CD4-positive, alpha-beta T cell treated with Interleukin-10 for 1 hour (primary cell): Measurements from ENCODE around the gene PSMD11.
"Not testable (repeated sequence)": the region's sequence is repeated elsewhere in the genome, so short reads cannot be mapped to it uniquely, and the experiment has no call there.

Source experiments
- DNase-seq: peaks from one replicate; pipeline ENCODE4 v3.0.0-alpha.2; 2020

The PSMD11 gene

GRCh38 chr17:32515677-32516383 lies 71.5 kb downstream of the PSMD11 start:
- peak; percentile 15 for DNase-seq

- DNase-seq, result no peak
Observed at GRCh38 chr17:32516450-32516849, 72.1 kb downstream of the PSMD11 start.

DNA sequence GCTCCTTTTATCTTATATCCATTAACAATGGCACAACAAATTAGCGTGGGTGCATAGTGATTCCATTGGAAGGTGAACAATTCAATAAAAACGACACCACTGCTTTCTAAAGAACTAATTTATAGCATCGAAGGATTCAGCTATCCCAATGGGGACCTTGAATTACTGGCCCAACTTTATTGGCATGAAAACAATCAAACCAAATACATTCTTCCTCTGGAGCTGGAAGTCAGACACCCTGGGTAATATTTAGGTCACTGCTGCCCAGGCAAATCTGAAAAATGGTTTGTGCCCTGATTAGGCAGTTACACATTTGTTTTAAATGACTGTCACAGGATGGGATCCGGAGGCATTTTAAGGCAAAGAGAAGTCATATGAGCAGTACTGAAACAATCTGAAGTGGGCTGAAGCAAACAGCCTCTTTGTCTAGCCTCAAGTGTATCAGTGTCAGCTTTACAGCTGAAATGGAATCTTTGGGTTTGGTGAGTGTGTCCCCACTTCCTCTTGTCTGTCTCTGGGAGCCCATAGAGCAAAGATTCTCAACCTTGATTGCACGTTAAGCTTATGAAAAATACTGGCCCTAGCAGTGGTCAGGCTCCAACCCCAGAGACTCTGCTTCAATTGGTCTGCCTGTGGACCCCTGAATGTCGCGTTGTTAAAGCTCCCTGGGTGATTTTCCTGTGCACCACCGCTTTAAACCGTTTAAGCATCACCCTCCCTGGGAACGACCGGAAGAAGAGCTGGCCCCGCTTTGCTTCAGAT lies 72.8 kb downstream of the PSMD11 start:
- peak; percentile 18 for DNase-seq

DNA sequence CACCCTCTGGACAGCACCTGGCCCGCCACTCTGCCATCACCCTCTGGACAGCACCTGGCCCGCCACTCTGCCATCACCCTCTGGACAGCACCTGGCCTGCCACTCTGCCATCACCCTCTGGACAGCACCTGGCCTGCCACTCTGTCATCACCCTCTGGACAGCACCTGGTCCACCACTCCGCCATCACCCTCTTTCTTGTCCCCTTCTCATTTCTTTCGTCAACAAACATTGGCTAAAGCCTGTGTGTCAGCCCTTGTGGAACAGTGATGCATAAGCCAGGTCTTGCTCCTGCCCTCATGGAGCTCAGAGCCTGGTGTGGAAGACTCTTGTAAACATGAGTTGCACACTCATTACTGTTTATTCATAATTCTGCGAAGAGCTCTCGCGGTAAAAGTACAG lies 73.7 kb downstream of the PSMD11 start:
- DNase-seq, result no peak

DNA sequence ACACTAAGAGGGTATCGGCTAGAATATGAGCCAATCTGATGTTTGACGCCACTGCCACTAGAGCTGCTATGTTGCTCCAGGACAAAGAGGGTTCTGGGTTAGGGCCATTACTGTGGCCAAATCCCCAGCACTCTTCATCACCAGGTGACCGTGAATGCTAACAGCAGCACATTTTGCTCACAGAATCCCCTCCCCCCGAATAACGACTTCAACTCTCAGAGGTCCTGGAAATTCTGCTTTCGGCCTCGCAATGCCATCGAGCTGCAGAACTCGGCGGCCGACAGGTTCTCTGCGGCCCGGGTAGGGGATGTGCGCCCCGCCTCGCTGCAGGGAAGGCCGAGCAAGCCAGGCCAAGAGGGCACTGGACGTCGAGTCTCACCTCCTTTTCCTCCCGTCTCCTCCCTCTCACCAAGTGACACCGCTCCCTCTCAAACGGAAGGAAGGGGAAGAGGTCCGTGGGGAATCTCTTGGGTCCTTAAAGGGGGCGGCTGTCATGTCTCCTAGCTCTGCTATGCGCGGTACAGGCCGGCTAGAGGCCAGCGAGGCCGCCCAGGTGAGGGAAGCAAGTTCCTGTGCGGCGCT lies 74.4 kb downstream of the PSMD11 start:
- DNase-seq, result no peak

DNA sequence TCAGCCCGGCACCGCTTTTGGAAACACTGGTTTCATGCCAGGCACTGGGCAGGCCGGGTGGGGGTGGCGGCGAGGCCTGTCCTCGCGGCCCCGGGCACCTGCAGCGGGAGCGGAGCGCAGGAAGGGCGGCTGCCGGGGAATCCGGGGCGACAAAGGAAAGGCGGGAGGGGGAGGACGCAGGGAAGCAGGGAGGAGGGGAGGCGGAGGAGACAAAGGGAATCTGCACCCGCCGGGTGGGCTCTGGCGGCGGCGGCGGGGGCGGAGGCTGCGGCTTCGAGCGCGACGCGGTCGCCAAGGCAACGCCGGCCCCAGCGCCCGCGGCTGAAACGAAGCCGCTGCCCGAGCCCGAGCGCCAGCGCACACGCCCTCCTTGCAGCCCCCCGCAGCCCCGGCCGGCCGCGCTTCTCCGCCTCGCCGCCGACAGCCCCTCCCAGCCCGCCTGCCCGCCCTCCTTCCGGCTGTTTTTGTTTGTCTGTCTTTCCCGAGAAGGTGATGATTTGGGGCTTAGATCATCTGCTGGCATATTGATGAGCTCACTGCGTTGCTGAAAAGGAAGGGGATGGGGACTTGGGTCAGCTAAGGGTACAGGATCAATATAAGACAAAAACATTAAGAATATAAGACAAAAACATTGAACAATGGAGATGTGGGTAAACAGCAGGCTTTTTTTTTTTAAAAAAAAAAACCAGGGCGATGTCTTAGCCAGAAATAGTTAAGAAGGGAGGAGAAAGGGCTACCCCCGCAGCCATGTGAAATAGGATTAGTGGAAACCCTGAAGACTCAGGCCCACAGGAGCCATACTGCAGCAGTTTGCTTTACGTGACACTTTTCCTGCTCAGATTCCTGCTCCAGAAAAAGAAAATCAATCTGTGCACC lies 75.2 kb downstream of the PSMD11 start:
- DNase-seq, result peak; percentile 79

DNA sequence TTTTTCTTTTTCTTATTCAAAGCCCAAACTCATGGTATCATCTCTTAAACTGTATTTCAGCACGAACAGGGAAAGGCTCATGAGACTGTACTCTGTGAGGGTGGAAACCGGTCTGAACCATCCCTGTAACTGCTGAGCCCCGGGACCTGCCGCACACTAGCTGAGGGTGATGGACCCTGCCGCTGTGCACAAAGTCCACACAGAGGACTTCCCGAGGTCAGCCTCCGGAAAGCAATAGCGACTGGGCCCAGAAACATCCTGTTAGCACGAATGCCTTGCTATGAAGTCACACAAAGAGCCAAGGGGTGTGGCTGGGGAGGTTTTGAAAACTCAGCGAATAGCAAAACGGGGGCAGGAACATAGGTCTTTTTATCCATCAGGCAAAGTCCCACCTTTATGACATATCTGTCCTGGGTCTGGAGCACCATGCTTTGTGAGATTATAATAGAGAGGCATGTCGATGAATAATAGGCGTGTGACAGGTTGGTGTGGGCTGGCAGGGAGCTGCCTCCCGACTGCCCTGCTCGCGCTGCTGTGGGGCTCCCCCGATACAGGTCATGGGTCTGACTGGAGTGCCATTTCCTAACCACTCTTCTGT lies 75.9 kb downstream of the PSMD11 start:
- peak; percentile 70 for DNase-seq

DNA sequence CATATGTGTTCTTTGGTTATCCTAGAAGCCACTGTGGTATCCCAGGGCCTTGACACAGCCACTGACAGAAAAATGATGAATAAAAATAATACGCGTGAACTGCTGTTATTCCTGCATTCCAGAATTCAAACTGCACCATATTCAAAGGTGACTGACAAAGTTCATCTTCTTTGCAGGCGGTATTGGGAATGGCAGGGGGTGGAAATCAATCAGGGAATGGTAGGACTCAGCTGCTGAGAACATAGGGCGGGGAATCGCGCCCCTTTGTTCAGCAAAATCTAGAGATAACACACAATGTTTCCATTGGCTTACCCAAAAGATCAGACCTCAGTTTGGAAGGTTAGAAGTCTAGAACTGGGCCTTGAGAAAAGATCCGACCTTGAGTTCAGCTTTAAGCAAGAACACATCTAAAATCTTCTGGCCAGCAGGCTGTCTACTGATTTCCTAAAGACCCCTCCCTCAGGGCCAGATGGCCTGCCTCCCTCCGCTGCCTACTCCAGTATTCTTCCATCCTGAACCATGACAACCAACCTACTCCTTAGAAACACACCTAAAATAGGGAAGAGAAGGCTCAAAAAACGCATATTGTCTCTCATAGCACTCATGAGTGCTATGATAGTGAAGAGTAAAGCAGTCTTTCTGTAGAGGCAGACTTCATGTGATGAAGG lies 76.6 kb downstream of the PSMD11 start:
- no peak for DNase-seq

DNA sequence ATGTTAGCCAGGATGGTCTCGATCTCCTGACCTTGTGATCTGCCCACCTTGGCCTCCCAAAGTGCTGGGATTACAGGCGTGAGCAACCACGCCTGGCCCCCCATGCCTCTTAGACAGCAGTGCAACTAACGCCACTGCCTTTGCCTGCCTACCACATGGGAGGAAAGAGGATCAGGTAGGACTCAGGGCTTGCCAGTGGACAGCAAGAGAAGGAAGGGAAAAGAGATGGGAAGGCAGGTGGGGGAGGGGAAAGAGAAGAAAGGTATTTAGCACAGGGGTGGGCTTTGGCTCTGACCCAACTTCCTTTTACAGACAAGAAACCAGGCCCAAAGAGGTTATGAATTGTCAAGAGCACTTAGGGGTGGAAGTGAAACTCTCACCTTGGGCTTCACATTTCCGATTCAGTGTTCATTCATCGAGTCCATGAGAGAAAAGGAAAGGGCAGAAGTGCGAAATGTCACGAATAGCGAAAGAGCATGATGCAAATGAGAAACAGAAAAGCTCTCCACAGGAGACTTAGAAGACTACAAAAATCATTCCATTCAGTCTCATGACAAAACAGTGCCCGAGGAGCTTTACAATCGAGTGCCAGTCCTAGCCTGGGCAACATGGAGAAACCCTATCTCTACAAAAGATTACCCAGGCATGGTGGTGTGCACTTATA lies 78.8 kb downstream of the PSMD11 start:
- DNase-seq, result peak; percentile 57

GRCh38 chr17:32523827-32524552 lies 79.7 kb downstream of the PSMD11 start:
- DNase-seq, result peak; percentile 43

- DNase-seq, result not testable (repeated sequence)
Observed at GRCh38 chr17:32524553-32524880, 80.2 kb downstream of the PSMD11 start.

DNA sequence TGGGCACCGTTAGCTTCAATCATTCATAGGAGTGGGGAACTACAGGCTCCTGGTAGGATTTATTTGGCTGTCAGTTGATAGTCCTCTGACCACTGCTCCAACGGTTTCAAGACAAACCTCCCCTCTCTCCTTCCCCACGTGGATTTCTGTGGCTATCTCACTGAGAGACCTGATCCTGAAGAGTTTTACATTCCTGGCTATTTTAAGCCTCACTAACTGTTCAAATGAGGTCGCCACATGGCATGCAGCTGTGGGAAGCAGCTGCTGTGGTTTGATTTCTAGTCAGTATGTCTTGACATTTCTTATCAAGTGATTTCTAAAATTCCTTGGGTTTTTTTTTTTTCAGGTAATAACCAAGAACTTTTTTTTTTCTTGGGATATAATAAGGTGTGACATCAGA lies 80.8 kb downstream of the PSMD11 start:
- DNase-seq, result no peak

GRCh38 chr17:32527146-32527545 lies 82.8 kb downstream of the PSMD11 start:
- DNase-seq, result no peak

DNA sequence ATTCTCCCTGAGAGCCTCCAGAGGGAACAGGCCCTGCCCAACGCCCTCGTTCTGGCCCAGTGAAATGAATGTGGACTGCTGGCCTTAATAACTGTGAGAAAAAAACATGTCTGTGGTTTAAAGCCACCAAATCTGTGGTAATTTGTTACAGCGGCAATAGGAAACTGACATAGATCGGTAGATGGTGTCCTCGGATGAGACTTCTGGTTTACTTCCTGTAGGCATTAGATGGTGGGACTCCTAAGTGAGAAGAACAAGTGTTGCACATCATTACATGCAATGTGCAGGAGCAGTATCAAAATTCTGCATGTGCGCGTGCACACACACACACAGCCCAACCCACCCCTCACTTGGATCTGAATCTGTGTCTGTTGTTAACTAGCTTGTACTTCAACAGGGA lies 84.5 kb downstream of the PSMD11 start:
- peak; percentile 30 for DNase-seq

DNA sequence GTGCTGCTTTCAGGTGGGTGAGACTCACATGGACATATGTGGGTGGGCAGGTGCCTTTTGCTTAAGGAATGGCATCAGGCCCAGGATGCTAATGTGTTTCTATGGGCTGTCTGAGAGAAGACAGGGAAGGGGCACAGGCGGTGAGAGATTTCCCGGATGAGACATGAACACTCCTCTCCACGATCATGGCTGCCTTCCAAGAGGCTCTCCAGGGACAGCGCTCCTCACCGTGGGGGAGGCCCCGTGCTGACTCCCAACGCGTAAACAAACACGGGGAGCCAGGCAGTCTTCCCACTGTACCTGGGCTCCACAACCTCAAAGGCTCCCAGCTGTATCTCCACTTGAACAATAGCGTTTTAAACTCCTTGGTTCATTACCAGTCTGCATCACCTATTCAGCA lies 85.3 kb downstream of the PSMD11 start:
- no peak for DNase-seq
